HG02678 (cell line): ENCODE data around the gene AKAP9.
A peak's percentile ranks its signal among the peaks of the same experiment; 100 is the strongest.
"Not testable (repeated sequence)": the region's sequence is repeated elsewhere in the genome, so short reads cannot be mapped to it uniquely, and the experiment has no call there.

Experiments used
- ATAC-seq: cut with Tn5 transposase; IDR thresholded peaks from one replicate; pipeline ENCODE4 v1.9.1; 2021; ENCODE audit warnings: mild to moderate bottlenecking, moderate library complexity; ENCODE audit not compliant: unreplicated experiment

AKAP9 gene

GRCh38 chr7:92131764-92132330 is 191.2 kb downstream of the AKAP9 start:
- no peak for ATAC-seq

- peak; percentile 24 for ATAC-seq
Observed at GRCh38 chr7:92133133-92133736, 192.6 kb downstream of the AKAP9 start.

GRCh38 chr7:92133737-92134270 is 193.1 kb downstream of the AKAP9 start:
- peak; percentile 27 for ATAC-seq

GRCh38 chr7:92134271-92135051 is 193.8 kb downstream of the AKAP9 start, which contains the start of gene CYP51A1:
Gene CYP51A1, minus strand, starts transcription at chr7:92134477. Its CDS starts 113 bp downstream, at chr7:92134364.
- ATAC-seq: peak; percentile 88

GRCh38 chr7:92135052-92135889 is 194.6 kb downstream of the AKAP9 start:
- ATAC-seq: no peak

GRCh38 chr7:92137557-92137956 is 196.9 kb downstream of the AKAP9 start:
- ATAC-seq: no peak

GRCh38 chr7:92141161-92141560 is 200.5 kb downstream of the AKAP9 start:
- ATAC-seq: no peak

- not testable (repeated sequence) for ATAC-seq
Observed at GRCh38 chr7:92142791-92143190, 202.1 kb downstream of the AKAP9 start.

GRCh38 chr7:92143192-92143880 is 202.7 kb downstream of the AKAP9 start:
- not testable (repeated sequence) for ATAC-seq

- no peak for ATAC-seq
Observed at GRCh38 chr7:92149736-92150239, 209.1 kb downstream of the AKAP9 start.

- no peak for ATAC-seq
Observed at GRCh38 chr7:92150450-92151017, 209.9 kb downstream of the AKAP9 start.

- no peak for ATAC-seq
Observed at GRCh38 chr7:92155108-92155739, 214.6 kb downstream of the AKAP9 start.

GRCh38 chr7:92156990-92157389 is 216.3 kb downstream of the AKAP9 start:
- ATAC-seq: no peak

GRCh38 chr7:92158660-92159575 is 218.3 kb downstream of the AKAP9 start:
- ATAC-seq: no peak
